Measurements from ENCODE around the gene MIX23.

The MIX23 gene

GRCh38 chr3:122351612-122352011, 31.4 kb downstream of the MIX23 start:
- DNase-seq (ENCODE audit: low spot score), result no peak

- no peak for DNase-seq (ENCODE audit: low spot score)
Observed at GRCh38 chr3:122350814-122351418, 32.1 kb downstream of the MIX23 start.

- DNase-seq (ENCODE audit: low spot score), result no peak
Observed at GRCh38 chr3:122349171-122349570, 33.9 kb downstream of the MIX23 start.

- no peak for DNase-seq (ENCODE audit: low spot score)
Observed at GRCh38 chr3:122343654-122344053, 39.4 kb downstream of the MIX23 start.

- no peak for DNase-seq (ENCODE audit: low spot score)
Observed at GRCh38 chr3:122342803-122343202, 40.2 kb downstream of the MIX23 start.

- DNase-seq (ENCODE audit: low spot score), result no peak
Observed at GRCh38 chr3:122332551-122332950, 50.5 kb downstream of the MIX23 start.

GRCh38 chr3:122331886-122332285, 51.1 kb downstream of the MIX23 start:
- no peak for DNase-seq (ENCODE audit: low spot score)

DNA sequence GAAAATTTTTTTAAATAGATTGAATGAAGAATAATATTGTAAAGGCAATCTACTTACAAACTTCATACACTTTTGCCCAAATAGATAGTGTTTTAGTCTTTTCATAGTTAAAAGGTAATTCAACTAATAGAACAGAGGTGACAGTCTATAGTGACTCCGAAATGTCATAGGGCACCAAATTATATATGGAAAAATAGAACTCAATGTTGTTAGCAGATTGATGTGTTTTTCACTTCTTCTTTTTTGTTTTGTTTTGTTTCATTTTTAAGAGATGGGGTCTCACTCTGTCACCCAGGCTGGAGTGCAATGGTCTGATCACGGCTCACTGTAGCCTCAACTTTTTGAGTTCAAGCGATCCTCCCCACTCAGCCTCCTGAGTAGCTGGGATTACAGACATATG, 57.3 kb downstream of the MIX23 start:
- DNase-seq (ENCODE audit: low spot score), result no peak

DNA sequence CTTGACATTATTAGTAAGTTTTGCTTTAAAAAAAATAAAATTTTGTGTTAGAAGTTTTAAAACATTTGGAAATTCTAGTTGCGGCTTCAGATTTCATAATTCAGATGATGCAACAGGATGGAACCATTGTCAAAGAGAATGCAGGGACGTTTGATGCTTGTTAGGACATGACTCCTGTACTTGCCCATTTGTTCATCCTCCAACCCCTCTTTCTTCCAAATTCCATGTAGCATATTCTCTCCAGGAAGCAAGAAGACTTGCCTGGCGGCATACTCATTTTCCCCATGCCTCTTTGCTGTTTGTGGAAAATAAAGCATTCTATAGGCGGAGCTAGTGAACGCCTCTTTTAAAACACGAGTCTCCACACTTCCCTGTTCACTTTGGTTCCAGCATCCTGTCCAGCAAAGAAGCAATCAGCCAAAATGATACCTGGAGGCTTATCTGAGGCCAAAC, 58.1 kb downstream of the MIX23 start, which contains the start of gene CSTA:
Gene CSTA (plus strand): TSS at position 378 of the 453 bp plus-strand sequence. CDS start 45 bp downstream, at position 423.
- DNase-seq (ENCODE audit: low spot score), result no peak

DNA sequence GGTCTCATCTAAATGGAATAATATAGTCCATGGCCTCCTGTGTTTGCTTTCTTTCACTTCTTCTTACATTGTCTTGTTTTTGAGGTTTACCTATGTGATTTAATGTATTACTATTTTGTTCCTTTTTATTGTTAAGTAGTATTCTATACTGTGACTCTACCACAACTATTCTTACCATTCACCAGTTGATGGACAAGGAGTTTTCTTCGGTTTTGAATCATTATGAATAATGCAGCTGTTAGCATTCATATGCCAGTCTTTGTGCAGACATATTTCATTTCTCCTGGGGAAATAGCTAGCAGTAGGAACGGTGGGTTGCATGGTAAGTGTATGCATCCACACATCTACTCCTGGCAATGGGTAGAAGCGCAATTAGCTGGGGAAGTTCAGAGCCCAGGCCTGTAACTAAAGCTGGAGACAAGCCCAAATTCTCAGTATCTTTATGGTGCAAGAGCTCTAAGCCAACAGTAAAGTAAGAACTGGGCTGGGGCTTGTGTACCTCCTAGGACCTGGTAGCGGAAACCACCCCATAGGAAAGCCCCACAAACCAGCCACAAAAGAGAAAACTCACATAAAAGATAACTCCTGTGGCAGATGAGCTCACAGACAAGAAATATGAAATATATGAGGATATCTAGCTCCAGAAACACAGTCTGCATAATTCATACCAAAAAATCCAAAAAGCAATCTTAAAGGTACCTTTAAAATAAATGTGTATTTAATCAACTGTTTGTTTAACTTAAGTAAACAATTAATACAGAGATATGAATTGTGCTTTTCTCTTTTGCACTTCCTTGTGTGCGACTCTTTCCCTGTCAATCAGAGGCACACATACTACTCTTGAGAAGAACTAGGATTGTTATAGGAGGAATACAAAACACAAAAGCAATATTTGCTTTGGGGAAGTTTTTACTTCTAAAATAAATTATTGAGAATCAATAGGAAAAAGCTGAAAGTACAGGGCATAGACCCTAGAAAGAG, 60.6 kb downstream of the MIX23 start:
- DNase-seq (ENCODE audit: low spot score), result no peak

GRCh38 chr3:122318620-122319019, 64.4 kb downstream of the MIX23 start:
- DNase-seq (ENCODE audit: low spot score), result no peak

DNA sequence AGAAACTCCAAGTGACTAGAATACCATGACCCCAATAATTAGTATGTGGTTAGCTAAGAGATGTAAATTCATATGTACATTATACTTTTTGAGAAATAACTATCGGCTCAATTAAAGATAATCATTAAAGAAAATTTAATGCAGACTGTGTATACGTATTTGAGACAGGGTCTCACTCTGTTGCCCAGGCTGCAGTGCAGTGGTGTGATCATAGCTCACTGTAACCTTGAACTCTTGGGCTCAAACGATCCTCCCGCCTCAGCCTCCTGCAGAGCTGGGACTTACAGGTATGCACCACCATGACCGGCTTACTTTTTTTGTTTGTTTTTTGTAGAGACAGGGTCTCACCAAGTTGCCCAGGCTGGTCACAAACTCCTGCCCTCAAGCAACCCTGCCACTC, 66.7 kb downstream of the MIX23 start:
- no peak for DNase-seq (ENCODE audit: low spot score)

DNA sequence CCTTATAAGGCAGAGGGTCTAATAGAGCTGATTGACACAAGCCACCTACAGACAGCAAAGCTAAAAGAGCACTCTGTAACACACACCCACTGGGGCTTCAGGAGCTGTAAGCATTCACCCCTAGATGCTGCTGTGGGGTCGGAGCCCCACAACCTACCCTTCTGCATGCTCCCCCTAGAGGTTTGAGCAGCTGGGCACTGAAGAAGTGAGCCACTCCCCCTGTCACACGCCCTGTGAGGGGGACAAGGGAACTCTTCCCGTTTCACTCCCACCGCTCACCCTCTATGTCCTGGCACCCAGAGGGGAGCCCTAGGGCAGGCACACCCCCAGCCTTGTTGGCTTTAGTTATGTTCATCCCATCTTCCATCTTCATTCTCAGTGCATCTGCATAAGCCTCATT, 67.4 kb downstream of the MIX23 start:
- no peak for DNase-seq (ENCODE audit: low spot score)

DNA sequence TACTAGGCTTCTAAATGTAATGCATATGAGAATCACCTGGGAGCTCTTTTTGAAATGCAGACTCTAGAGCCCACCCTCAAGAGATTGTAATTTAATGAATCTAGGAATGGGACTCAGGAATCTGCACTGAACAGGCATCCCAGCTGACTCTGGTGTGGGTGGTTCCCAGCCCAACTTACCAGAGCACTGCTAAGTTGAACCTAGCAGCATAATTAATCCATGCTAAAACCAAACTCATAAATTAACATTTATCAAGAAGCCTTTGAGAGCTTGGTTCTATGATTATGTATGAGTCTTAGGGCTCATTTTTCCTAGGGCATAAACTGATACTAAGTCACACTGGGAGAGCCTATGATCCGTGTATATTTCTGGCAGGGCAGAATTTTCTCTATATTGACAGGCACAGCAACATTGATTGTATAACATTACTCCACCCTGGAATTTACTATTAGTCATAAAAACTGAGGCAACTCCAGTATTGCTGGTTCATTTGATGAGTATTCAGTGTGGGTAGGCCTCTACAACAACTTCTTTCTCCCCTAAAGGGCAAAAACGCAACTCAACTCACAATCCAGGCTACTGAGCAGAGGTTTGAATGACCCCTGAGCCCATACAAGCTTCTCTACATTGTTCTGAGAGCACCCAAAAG, 68.7 kb downstream of the MIX23 start:
- no peak for DNase-seq (ENCODE audit: low spot score)

- DNase-seq (ENCODE audit: low spot score), result no peak
Observed at GRCh38 chr3:122313281-122313680, 69.8 kb downstream of the MIX23 start.

DNA sequence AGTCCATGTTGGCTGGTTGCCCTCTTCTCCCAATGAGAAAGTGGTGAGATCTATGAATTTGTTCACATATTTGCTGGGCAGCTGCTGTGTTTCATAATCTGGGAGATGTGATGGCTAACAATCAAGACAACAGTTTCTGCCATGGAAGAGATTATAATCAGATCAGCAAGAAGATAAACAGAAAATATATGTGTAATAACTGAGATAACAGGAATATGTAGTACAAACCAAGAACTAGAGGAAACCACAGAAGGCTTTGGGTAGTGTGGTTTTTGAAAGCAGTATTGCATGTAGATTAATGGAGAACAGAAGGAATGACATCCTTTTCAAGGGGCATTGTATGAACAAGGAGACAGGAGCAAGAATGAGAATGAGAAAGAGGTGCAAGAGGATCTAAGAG, 70.2 kb downstream of the MIX23 start:
- DNase-seq (ENCODE audit: low spot score), result no peak

DNA sequence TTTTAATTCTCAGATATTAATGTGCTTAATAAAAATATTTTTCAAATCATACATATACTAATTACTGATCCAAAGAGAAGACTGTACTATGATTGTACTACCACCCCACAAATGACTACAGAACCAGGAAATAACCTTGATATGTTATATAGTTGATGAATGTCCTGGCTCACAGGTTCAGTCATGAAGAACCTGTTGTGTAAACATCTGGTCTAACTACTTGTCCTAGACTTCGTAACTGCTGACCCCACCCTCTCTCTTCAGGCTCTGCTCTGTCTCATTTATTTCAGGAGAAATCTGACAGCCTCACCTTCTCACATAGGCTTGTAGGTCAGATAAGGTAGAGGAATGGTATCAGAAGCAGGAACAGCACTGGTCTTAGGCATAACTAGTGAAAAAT, 72.7 kb downstream of the MIX23 start:
- no peak for DNase-seq (ENCODE audit: low spot score)
